ENCODE results near the gene IL3RA. TPM values are rescaled to one million over a fixed set of nuclear protein-coding genes. Genes with fewer than 3 reads are reported as not detected.

Gene IL3RA
- total and polyA plus RNA-seq, 2 of the 8 experiments (the other 6 are each of a cell fraction or from before 2014, with no cell fraction given), result 0.11 TPM; not detected in 1

DNA sequence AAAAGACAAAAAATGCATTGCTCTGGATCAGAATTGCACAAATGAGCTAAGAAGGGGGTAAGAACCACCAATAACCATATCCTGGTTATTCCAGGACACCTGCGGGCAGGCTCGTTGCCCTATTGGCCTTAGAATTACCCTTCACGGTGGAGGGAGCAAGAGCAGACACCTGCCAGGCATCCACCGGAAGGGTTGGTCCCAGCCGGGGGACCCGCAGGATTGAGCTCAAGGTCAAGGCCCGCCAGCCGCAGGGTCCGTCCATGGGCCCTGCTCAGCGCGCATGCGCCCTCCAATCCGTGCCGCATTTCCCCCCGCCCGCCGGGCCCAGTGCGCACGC lies 54.8 kb downstream of the IL3RA start:
- H2AK5ac ChIP-seq (ENCODE audit: low read depth, low read length), result no peak overlapping the region
- no peaks in the 10 kb centered on the region for H3K9me3 ChIP-seq (ENCODE audit: insufficient read depth in 2 of 2, low read depth in 1 of 2, low read length in 1 of 2)
- H3K79me2 ChIP-seq (ENCODE audit: control insufficient read depth in 1 of 2, insufficient read depth in 2 of 2, low read length in 2 of 2), result peaks cover 23 to 79% of the 10 kb centered on the region in 2 experiments
- no peak for FAIRE-seq
- 0 out of 4 replicates have a peak, but pooled peaks of 1 of the 2 experiments have one; percentile 6 for TF ChIP-seq HDAC2 (IDR thresholded peaks at IDR 0.05; ENCODE audit: borderline replicate concordance in 1 of 2, low read depth in 2 of 2, low read length in 2 of 2)
- TF ChIP-seq NRF1 (IDR thresholded peaks at IDR 0.05; ENCODE audit: low read depth, low read length), result peak; percentile 65
- TF ChIP-seq SP2 (IDR thresholded peaks at IDR 0.05; ENCODE audit: low read length), result no peak
- peak overlapping the region; percentile 96 for H3K4ac ChIP-seq (replicated peaks; ENCODE audit: insufficient read length, low read depth, low read length)
- peak overlapping the region; percentile 12 for H4K91ac ChIP-seq (replicated peaks; ENCODE audit: insufficient read length, low read length)
- no peak overlapping the region for H2BK12ac ChIP-seq (ENCODE audit: low read depth, low read length)
- peaks cover 27 to 56% of the 10 kb centered on the region in 2 experiments for H4K20me1 ChIP-seq (replicated peaks in 1 of 2; ENCODE audit: control insufficient read depth in 1 of 2, insufficient read depth in 2 of 2, low read length in 2 of 2)
- H2BK20ac ChIP-seq (ENCODE audit: low read length), result no peak overlapping the region
- H3K27me3 ChIP-seq (replicated peaks in 1 of 4; ENCODE audit: control insufficient read depth in 3 of 4, extremely low read depth in 1 of 4, insufficient read depth in 3 of 4, low read length in 3 of 4), result no peaks in the 10 kb centered on the region
- peak overlapping the region; percentile 95 for H3K56ac ChIP-seq (replicated peaks; ENCODE audit: insufficient read length, low read depth, low read length)
- peak; percentile 73 to 96 for DNase-seq (ENCODE audit: low read depth in 1 of 2, low spot score in 2 of 2)
- no peak overlapping the region for H2AFZ ChIP-seq (ENCODE audit: low read length)
- H3K4me1 ChIP-seq (replicated peaks in 1 of 4; ENCODE audit: control insufficient read depth in 3 of 4, insufficient read depth in 4 of 4, low read length in 3 of 4), result peaks cover 0 to 5% (median 2%) of the 10 kb centered on the region in 4 experiments; a peak in 4 of 7 replicates
- H3K79me1 ChIP-seq (ENCODE audit: low read depth, low read length), result peaks cover 12% of the 10 kb centered on the region
- H3K23me2 ChIP-seq (ENCODE audit: low read depth, low read length), result peaks cover 15% of the 10 kb centered on the region; the same call in 1 of the 2 replicates
- H3K36me3 ChIP-seq (ENCODE audit: control insufficient read depth in 2 of 4, insufficient read depth in 4 of 4, low read length in 3 of 4), result peaks cover 41 to 50% (median 46%) of the 10 kb centered on the region in 4 experiments
- POLR2A ChIA-PET (ENCODE audit: partially characterized antibody), result no interaction called here
- CTCF ChIA-PET (ENCODE audit: partially characterized antibody), result no interaction called here
- no peak overlapping the region for H3K23ac ChIP-seq (ENCODE audit: insufficient read length)
- 3% methylated on average over 19 of the region's 19 CpGs; no CpG with 5 or more reads in 1 of the 2 experiments for WGBS, 2 experiments (ENCODE audit: extremely low coverage in 1 of 2, insufficient coverage in 1 of 2, insufficient read length in 1 of 2, insufficient replicate concordance in 2 of 2, low coverage in 1 of 2, low lambda C conversion rate in 2 of 2, missing lambda C conversion rate in 1 of 2)
- H2BK120ac ChIP-seq (replicated peaks; ENCODE audit: low read depth, low read length), result peak overlapping the region; percentile 84
- H3K27ac ChIP-seq (ENCODE audit: low read depth, low read length), result peak overlapping the region; percentile 99
- peak overlapping the region; percentile 86 to 88 for H3K4me2 ChIP-seq (ENCODE audit: insufficient read depth in 1 of 2, low read depth in 2 of 2, low read length in 2 of 2)
- H3K9ac ChIP-seq (replicated peaks in 1 of 4; ENCODE audit: extremely low read depth in 1 of 4, low read depth in 3 of 4, low read length in 3 of 4), result peak overlapping the region; percentile 77 to 99 (median 99)
- 0 out of 2 replicates have a peak overlapping the region, but pooled peaks have one; percentile 48 for H2BK5ac ChIP-seq (ENCODE audit: low read depth, low read length)
- H3K14ac ChIP-seq (ENCODE audit: insufficient read length), result no peak overlapping the region
- peak overlapping the region; percentile 94 to 100 (median 98) for H3K4me3 ChIP-seq (ENCODE audit: extremely low read depth in 1 of 4, insufficient read depth in 2 of 4, low read depth in 3 of 4, low read length in 4 of 4)
- H4K8ac ChIP-seq (ENCODE audit: extremely low read depth, insufficient read depth, low read length), result peak overlapping the region; percentile 99; the same call in 1 of the 2 replicates
- peak overlapping the region; percentile 92; the same call in 1 of the 2 replicates for H3K18ac ChIP-seq (ENCODE audit: extremely low read depth, low read length)
- H4K5ac ChIP-seq (ENCODE audit: insufficient read length, low read depth, low read length), result peak overlapping the region; percentile 92
- no peak overlapping the region for H2BK15ac ChIP-seq (ENCODE audit: low read length)

All from H1 (cell line).